Testis (tissue), 3 donors: ENCODE results near the gene DUSP28. TPM values are rescaled to one million over a fixed set of nuclear protein-coding genes. Genes with fewer than 3 reads are reported as not detected.
A peak's percentile ranks its signal among the peaks of the same experiment; 100 is the strongest.

Source experiments
- DNase-seq: peaks from one replicate; pipeline ENCODE4 v3.0.0-alpha.2; 2019
- H3K27ac ChIP-seq, 2 donors: fragments of 200-600 bp; sonication (generic); one replicate each; pipeline ENCODE4 v1.5.1; 2019
- H3K27me3 ChIP-seq: fragments of 200-600 bp; sonication (generic); one replicate; pipeline ENCODE4 v1.5.1; 2019
- H3K36me3 ChIP-seq: fragments of 200-600 bp; sonication (generic); one replicate; pipeline ENCODE4 v1.5.1; 2017; ENCODE audit warnings: low read depth; ENCODE audit errors: missing control alignments
- H3K4me1 ChIP-seq: fragments of 200-600 bp; sonication (generic); one replicate; pipeline ENCODE4 v1.5.1; 2019
- H3K4me3 ChIP-seq, 2 donors: fragments of 200-600 bp; sonication (generic); one replicate each; pipeline ENCODE4 v1.5.1; 2017 to 2019
- H3K9me3 ChIP-seq: fragments of 200-600 bp; sonication (generic); one replicate; pipeline ENCODE4 v1.5.1; 2017
- POLR2A ChIP-seq: fragments of 450-650 bp; IDR thresholded peaks from one replicate; pipeline ENCODE4 v1.6.1; 2017; ENCODE audit warnings: antibody characterized with exemption, mild to moderate bottlenecking, moderate library complexity
- WGBS, 2 donors: methylation state at CpG; one replicate each; pipeline ENCODE4 v1.1.5; 2018; 5-methylcytosine and 5-hydroxymethylcytosine counted together
- intact Hi-C: fragments of 100-400 bp; cut with DNase I; formaldehyde crosslinking; loops from one replicate; pipeline ENCODE4 v1.15.1; 2023; ENCODE audit warnings: low total_unique reads
- polyA plus RNA-seq: library from polyadenylated mRNA; stranded (reverse); fragments of 350-450 nt; fragmentation: Illumina TruSeq; extraction: RNeasy Lipid Tissue Mini Kit (QIAGEN cat#74804); gene quantifications from one replicate; pipeline ENCODE4 v1.2.3, GENCODE V29; 2014; ENCODE audit warnings: low read depth, low replicate concordance; ENCODE audit not compliant: insufficient read depth
- total RNA-seq, 2 donors: library from RNA; depleted of rRNA; stranded (reverse); fragments of >200 nt; gene quantifications; one replicate each; pipeline ENCODE4 v1.2.3, GENCODE V29; 2016
- TF ChIP-seq, protein P1 (sequence below), 3 experiments: fragments of 450-650 bp in 2 of 3; fragments of 200-600 bp in 1 of 3; sonication (generic) in 1 of 3; IDR thresholded peaks; one replicate each; pipeline ENCODE4 v1.5.1; 2016 to 2019; ENCODE audit warnings: antibody characterized with exemption in 3 of 3, mild to moderate bottlenecking in 2 of 3, moderate library complexity in 1 of 3

DUSP28 gene
- total and polyA plus RNA-seq, 3 donors from 2014 or later = 19.3 to 37.6 (median 24.7) TPM

DNA sequence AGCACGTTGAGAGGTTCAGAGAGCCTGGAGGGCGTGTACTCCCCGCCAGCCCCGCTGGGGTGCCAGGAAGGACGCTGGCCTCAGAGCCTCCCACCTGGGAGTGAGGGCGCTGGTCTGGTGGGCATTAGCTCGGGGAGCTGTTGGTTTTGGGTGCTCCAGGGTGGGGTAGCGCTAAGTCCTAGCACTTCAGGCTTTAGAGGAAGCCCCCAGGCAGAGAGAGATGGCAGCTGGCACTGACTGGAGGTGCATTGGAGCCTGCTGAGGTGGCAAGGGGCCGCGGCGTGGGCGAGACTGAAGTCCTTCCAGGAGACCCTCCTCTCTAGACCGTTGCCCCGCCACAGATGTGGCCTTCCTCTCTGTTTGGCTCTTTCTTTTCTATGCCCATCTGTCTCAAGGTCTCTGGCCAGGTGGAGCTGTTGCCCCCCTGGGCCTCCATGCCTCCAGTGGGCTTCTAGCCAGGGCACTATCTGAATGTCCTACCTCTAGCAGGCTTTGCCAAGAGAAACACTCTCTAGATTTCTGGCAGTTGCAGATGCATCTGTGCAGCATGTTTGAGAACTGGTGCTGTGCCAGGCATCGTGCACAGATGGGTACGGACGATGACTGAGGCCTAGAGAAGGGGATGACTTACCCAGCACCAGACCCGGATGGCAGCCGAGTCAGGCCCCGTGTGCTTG lies 33.0 kb downstream of the DUSP28 start:
- H3K27ac ChIP-seq = no peak overlapping the region
- intact Hi-C loops = no loop called here
- H3K27me3 ChIP-seq = no peaks in the 10 kb centered on the region
- no peak for DNase-seq
- no peak overlapping the region for H3K4me3 ChIP-seq
- no peaks in the 10 kb centered on the region for H3K36me3 ChIP-seq
- peaks cover 26% of the 10 kb centered on the region for H3K4me1 ChIP-seq
- TF ChIP-seq, protein P1, sequence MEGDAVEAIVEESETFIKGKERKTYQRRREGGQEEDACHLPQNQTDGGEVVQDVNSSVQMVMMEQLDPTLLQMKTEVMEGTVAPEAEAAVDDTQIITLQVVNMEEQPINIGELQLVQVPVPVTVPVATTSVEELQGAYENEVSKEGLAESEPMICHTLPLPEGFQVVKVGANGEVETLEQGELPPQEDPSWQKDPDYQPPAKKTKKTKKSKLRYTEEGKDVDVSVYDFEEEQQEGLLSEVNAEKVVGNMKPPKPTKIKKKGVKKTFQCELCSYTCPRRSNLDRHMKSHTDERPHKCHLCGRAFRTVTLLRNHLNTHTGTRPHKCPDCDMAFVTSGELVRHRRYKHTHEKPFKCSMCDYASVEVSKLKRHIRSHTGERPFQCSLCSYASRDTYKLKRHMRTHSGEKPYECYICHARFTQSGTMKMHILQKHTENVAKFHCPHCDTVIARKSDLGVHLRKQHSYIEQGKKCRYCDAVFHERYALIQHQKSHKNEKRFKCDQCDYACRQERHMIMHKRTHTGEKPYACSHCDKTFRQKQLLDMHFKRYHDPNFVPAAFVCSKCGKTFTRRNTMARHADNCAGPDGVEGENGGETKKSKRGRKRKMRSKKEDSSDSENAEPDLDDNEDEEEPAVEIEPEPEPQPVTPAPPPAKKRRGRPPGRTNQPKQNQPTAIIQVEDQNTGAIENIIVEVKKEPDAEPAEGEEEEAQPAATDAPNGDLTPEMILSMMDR (IDR thresholded peaks at IDR 0.05) = no peak
- TF ChIP-seq POLR2A = no peak
- WGBS, 2 donors = 85 to 93% methylated on average over 8 to 20 of the region's 20 CpGs
- no peaks in the 10 kb centered on the region for H3K9me3 ChIP-seq

DNA sequence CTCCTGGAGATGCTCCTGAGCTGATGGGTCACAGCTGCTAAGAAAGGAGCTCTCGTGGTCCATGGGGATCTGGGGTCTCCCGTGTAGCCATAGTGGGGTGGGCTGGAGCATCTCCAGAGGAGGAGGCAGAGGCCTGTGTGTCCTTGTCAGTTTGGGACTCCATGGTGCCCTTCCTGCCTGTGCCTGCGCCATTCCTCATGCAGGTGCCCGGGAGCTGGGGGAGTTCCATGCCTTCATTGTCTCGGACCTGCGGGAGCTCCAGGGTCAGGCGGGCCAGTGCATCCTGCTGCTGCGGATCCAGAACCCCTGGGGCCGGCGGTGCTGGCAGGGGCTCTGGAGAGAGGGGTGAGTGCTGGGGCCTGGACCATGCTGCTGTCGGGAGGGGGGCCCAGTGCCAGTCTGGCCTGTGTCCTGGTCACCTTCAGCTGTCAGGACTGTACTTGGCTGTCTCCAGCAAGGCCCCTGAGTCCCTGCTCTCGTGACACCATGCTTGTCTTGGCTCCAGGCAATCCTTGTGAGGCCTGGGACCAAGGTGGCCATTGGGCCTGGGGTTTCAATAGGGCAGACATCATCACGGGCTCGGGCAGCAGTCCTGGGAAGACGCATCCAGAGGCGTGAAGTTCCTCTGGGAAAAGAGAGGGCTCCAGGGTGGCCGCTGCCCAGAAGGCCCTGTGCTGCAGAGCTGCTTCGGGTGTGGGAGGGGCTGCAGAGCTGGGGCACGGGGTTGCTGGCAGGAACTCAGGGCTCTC lies 33.7 kb downstream of the DUSP28 start:
- Histone ChIP-seq H3K27me3 (no peaks in the 10 kb centered on the region), H3K36me3 (no peaks in the 10 kb centered on the region), H3K4me1 (peaks cover 22% of the 10 kb centered on the region), H3K4me3 (no peak overlapping the region), H3K9me3 (no peaks in the 10 kb centered on the region), H3K27ac (no peak overlapping the region)
- 76 to 79% methylated on average over 15 to 19 of the region's 19 CpGs for WGBS, 2 donors
- no peak for DNase-seq
- TF ChIP-seq, protein P1 (IDR thresholded peaks at IDR 0.05) = no peak
- TF ChIP-seq POLR2A = no peak
- intact Hi-C loops = no loop called here

DNA sequence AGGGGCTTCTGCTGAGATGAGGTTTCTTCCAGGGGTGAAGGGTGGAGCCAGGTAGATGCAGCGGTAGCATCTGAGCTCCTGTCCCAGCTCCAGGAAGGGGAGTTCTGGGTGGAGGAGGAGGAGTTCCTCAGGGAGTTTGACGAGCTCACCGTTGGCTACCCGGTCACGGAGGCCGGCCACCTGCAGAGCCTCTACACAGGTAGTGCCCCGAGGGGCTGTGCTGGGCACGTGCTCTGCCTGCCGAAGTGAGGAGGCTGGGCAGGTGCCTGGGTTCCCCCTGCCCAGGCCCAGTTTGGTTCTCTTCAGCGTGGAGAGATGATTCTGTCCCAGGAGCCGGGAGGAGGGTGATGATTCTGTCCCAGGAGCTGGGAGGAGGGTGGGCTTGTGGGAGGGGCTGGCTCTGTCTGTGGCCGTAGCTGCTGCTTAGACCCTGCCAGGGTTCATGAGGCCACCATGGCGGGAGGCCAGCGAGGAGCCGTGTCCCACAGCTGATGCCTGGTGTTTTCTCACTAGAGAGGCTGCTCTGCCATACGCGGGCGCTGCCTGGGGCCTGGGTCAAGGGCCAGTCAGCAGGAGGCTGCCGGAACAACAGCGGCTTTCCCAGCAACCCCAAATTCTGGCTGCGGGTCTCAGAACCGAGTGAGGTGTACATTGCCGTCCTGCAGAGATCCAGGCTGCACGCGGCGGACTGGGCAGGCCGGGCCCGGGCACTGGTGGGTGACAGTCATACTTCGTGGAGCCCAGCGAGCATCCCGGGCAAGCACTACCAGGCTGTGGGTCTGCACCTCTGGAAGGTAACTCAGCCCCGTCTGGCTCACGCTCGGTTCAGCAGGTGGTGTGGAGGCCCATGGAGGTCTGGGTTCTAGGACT lies 34.6 kb downstream of the DUSP28 start:
- intact Hi-C loops = no loop called here
- no peaks in the 10 kb centered on the region for H3K36me3 ChIP-seq

DNA sequence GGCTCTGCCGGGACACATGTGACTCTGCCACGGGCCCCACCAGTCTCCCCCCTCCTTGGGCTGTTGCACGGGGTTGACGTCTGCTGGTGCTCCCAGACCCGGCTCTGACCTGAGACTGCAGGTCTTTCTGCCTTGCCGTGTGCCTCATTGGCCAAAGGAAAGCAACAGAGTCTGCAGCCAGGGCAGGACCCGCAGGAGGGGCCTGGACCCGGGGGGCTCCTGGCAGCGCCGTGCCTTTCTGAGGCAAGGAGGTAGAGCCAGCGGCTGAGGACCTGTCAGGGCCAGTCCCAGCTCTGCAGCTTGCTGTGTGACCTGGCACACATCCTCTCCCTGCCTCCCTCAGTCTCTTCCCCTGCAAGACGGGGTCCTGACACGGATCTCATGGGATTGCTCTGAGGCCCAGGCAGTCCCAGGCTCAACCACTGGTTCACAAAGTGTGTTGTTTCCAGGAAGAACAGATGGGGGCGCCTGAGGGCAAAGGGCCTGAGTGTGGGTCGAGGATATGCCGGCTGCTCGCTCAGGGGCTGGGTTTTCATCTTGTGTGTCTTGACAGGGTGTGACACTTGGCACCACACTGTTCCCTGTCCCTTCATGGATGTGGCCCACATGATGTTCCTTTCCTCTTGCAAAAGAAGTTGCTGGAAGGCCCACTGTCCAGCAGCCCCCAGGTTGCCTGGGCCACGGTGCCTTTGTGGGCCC lies 35.4 kb downstream of the DUSP28 start:
- TF ChIP-seq POLR2A = no peak
- TF ChIP-seq, protein P1 (IDR thresholded peaks at IDR 0.05) = peak in 2 of 3 experiments; percentile 33 to 37
- Histone ChIP-seq H3K27me3 (no peaks in the 10 kb centered on the region), H3K9me3 (no peaks in the 10 kb centered on the region), H3K27ac (no peak overlapping the region), H3K4me3 (no peak overlapping the region), H3K36me3 (no peaks in the 10 kb centered on the region), H3K4me1 (peaks cover 22% of the 10 kb centered on the region)
- DNase-seq = peak; percentile 55
- intact Hi-C loops = no loop called here
- WGBS, 2 donors = 50 to 81% methylated on average over 5 to 18 of the region's 18 CpGs

More for the DNA sequence above, 34.6 kb downstream of the DUSP28 start:
- no peak overlapping the region for H3K4me3 ChIP-seq
- TF ChIP-seq, protein P1 (IDR thresholded peaks at IDR 0.05) = no peak
- no peak for TF ChIP-seq POLR2A
- H3K9me3 ChIP-seq = no peaks in the 10 kb centered on the region
- 69 to 89% methylated on average over 11 to 33 of the region's 34 CpGs for WGBS, 2 donors
- no peaks in the 10 kb centered on the region for H3K27me3 ChIP-seq
- peak; percentile 53 for DNase-seq
- H3K27ac ChIP-seq = no peak overlapping the region
- H3K4me1 ChIP-seq = peaks cover 22% of the 10 kb centered on the region
